MM.1S (cell line): ENCODE data around the gene KRT17.
"Not testable (repeated sequence)": the region's sequence is repeated elsewhere in the genome, so short reads cannot be mapped to it uniquely, and the experiment has no call there.

Source experiments
- DNase-seq: peaks from one replicate; pipeline ENCODE4 v3.0.0-alpha.2; 2015
- H2AFZ ChIP-seq: fragments of 300-600 bp; sonication (generic); 2 replicates; pipeline ENCODE4 v1.6.0; 2016; ENCODE audit warnings: antibody characterized with exemption, low read length
- H3F3A ChIP-seq: fragments of 300-600 bp; sonication (generic); 2 replicates; pipeline ENCODE4 v1.6.1; 2016; ENCODE audit warnings: mild to moderate bottlenecking, antibody characterized with exemption, low read length, moderate library complexity, mixed read lengths; ENCODE audit not compliant: insufficient read depth
- H3K27ac ChIP-seq: fragments of 300-600 bp; sonication (generic); 2 replicates; pipeline ENCODE4 v1.5.1; 2016; ENCODE audit warnings: mild to moderate bottlenecking, low read length
- H3K27me3 ChIP-seq: fragments of 300-600 bp; sonication (generic); replicated peaks from 2 replicates; pipeline ENCODE4 v1.6.0; 2016; ENCODE audit warnings: low read length; ENCODE audit not compliant: insufficient read depth
- H3K36me3 ChIP-seq: fragments of 300-600 bp; sonication (generic); replicated peaks from 2 replicates; pipeline ENCODE4 v1.6.1; 2016; ENCODE audit warnings: mild to moderate bottlenecking, low read length, mixed read lengths; ENCODE audit not compliant: insufficient read depth
- H3K4me1 ChIP-seq: fragments of 300-600 bp; sonication (generic); 2 replicates; pipeline ENCODE4 v1.6.1; 2016; ENCODE audit warnings: low read length, mixed read lengths
- H3K4me2 ChIP-seq: fragments of 300-600 bp; sonication (generic); 2 replicates; pipeline ENCODE4 v1.6.0; 2016; ENCODE audit warnings: low read depth, low read length
- H3K4me3 ChIP-seq: fragments of 300-600 bp; sonication (generic); 2 replicates; pipeline ENCODE4 v1.5.1; 2016; ENCODE audit warnings: low read length, mixed read lengths
- H3K79me2 ChIP-seq: fragments of 300-600 bp; sonication (generic); 2 replicates; pipeline ENCODE4 v1.6.1; 2016; ENCODE audit warnings: mixed run types, low read length, mixed read lengths
- H3K9ac ChIP-seq: fragments of 300-600 bp; sonication (generic); 2 replicates; pipeline ENCODE4 v1.6.1; 2016; ENCODE audit warnings: low read length, mixed read lengths
- H3K9me2 ChIP-seq: fragments of 300-600 bp; sonication (generic); replicated peaks from 2 replicates; pipeline ENCODE4 v1.6.1; 2016; ENCODE audit warnings: mild to moderate bottlenecking, low read length, mixed read lengths; ENCODE audit not compliant: insufficient read depth
- H3K9me3 ChIP-seq: fragments of 300-600 bp; sonication (generic); replicated peaks from 2 replicates; pipeline ENCODE4 v1.6.1; 2016; ENCODE audit warnings: mild to moderate bottlenecking, low read length, mixed read lengths; ENCODE audit not compliant: insufficient read depth
- H4K20me1 ChIP-seq: fragments of 300-600 bp; sonication (generic); 2 replicates; pipeline ENCODE4 v1.6.1; 2016; ENCODE audit warnings: mild to moderate bottlenecking, low read length, moderate library complexity, mixed read lengths; ENCODE audit not compliant: insufficient read depth
- EZH2 ChIP-seq: fragments of 300-600 bp; sonication (generic); optimal IDR thresholded peaks from 2 replicates; pipeline ENCODE3; 2017; ENCODE audit warnings: low read depth, mild to moderate bottlenecking, antibody characterized with exemption, low read length, mixed read lengths
- EZH2phosphoT487 ChIP-seq: fragments of 300-600 bp; sonication (generic); IDR thresholded peaks from 2 replicates; pipeline ENCODE4 v1.6.1; 2018; ENCODE audit warnings: antibody characterized with exemption, low read length
- TF ChIP-seq, protein P1 (sequence below): fragments of 300-600 bp; sonication (generic); IDR thresholded peaks from 2 replicates; pipeline ENCODE4 v1.5.1; 2016; ENCODE audit warnings: antibody characterized with exemption, low read length, mixed read lengths

KRT17 gene

DNA sequence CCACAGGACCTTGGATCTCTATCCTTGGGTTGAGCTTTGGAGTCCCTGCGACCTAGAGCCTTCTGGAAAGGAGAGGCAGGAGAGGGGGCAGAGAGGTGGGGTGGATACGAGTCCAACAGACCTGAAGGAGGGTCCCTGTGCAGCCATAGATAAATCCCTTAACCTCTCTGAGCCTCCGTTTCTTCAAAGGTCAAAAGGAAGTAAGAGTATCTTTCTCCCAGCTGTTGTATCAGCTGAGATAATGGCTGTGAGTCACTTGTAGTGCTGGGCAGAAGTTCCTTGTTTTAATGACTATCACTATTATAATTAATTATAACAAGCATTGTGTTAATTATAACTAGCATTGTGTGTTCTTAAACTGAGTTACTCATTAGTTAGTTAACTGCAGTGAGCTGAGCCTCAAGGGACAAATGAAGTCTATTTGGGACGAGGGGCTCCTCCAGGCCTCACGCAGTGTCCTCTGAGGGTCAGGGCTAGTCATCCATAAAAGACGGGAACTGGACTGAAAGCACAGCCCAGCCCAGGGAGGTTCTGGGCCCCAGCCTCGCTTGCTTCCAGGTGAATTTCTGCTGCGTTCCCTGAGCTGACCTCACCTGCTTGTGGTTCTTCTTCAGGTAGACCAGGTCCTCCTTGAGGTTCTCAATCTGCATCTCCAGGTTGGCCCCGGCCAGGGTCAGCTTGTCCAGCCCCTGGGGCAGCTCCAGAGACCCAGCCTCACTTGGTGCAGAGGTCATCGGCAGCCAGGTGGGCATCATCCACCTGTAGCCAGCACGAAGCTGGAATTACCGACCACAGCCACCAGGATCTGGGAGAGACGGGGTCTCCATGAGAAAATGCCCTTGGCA, 5.7 kb upstream of the KRT17 start:
- H3K36me3 ChIP-seq: no peaks in the 10 kb centered on the region
- H2AFZ ChIP-seq: no peak overlapping the region
- H3K4me2 ChIP-seq: no peak overlapping the region
- no peaks in the 10 kb centered on the region for H3K4me1 ChIP-seq
- H4K20me1 ChIP-seq: no peaks in the 10 kb centered on the region
- H3K9ac ChIP-seq: no peak overlapping the region
- TF ChIP-seq EZH2 (no peak), EZH2phosphoT487 (no peak)
- TF ChIP-seq, protein P1, sequence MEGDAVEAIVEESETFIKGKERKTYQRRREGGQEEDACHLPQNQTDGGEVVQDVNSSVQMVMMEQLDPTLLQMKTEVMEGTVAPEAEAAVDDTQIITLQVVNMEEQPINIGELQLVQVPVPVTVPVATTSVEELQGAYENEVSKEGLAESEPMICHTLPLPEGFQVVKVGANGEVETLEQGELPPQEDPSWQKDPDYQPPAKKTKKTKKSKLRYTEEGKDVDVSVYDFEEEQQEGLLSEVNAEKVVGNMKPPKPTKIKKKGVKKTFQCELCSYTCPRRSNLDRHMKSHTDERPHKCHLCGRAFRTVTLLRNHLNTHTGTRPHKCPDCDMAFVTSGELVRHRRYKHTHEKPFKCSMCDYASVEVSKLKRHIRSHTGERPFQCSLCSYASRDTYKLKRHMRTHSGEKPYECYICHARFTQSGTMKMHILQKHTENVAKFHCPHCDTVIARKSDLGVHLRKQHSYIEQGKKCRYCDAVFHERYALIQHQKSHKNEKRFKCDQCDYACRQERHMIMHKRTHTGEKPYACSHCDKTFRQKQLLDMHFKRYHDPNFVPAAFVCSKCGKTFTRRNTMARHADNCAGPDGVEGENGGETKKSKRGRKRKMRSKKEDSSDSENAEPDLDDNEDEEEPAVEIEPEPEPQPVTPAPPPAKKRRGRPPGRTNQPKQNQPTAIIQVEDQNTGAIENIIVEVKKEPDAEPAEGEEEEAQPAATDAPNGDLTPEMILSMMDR: no peak
- H3K9me3 ChIP-seq: no peaks in the 10 kb centered on the region
- no peak overlapping the region for H3K4me3 ChIP-seq
- peaks cover 26% of the 10 kb centered on the region for H3K27me3 ChIP-seq
- H3K79me2 ChIP-seq: no peaks in the 10 kb centered on the region
- no peaks in the 10 kb centered on the region for H3F3A ChIP-seq
- H3K27ac ChIP-seq: no peak overlapping the region
- DNase-seq: no peak
- no peaks in the 10 kb centered on the region for H3K9me2 ChIP-seq

DNA sequence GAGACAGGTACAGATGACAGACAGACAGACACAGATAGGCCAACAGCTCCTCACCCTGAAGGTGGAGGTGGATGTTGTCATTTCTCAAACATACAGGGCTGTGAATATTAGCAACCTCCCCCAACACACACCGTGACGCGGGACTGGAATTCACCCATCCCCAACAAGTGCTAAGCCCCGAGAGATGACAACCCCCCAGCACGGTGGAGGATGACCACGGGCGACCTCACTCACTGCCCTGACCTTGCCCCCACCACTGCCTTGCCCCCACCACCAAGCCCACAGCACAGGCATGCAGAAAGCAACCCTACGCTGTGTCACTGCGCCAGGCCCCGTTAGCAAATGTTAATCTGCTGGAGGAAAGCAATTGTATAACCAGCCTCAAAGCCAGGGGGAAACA, 4.9 kb upstream of the KRT17 start:
- Histone ChIP-seq H4K20me1 (no peaks in the 10 kb centered on the region), H2AFZ (no peak overlapping the region), H3K27ac (no peak overlapping the region), H3K9ac (no peak overlapping the region), H3K4me1 (no peaks in the 10 kb centered on the region), H3K4me3 (no peak overlapping the region), H3K79me2 (no peaks in the 10 kb centered on the region), H3K9me3 (no peaks in the 10 kb centered on the region), H3K9me2 (no peaks in the 10 kb centered on the region), H3K36me3 (no peaks in the 10 kb centered on the region), H3K4me2 (no peak overlapping the region), H3K27me3 (peaks cover 33% of the 10 kb centered on the region), H3F3A (no peaks in the 10 kb centered on the region)
- TF ChIP-seq EZH2phosphoT487: no peak
- TF ChIP-seq EZH2: no peak
- TF ChIP-seq, protein P1: no peak
- no peak for DNase-seq

DNA sequence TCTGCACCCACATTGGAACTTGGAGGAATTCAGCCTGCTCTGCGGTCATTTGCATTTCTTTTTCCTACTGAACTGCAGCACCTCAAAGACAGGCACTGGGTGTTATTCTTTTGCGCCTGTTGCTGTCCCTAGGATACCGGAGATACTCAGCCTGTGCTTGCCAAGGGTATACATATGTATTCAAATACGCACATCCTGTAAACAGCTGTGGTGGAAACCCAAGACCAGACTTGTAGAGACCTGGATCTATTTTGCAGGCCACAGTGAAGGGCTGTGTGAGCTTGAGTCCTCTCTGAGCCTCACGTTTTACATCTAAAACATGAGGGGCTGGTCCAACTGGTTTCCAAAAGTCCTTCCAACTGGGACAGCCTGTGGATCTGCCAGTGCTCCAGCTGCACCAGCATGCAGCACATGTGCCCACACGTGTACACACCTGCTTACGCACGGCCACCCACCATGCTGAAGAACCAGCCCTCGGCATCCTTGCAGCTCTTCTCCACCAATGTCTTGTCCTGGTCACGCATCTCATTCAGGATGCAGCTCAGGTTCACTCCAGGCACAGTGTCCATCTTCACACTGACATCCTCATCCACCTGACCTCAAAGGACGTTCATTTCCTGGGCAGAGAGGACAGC, 4.4 kb upstream of the KRT17 start:
- DNase-seq, H4K20me1 ChIP-seq: not testable (repeated sequence)

DNA sequence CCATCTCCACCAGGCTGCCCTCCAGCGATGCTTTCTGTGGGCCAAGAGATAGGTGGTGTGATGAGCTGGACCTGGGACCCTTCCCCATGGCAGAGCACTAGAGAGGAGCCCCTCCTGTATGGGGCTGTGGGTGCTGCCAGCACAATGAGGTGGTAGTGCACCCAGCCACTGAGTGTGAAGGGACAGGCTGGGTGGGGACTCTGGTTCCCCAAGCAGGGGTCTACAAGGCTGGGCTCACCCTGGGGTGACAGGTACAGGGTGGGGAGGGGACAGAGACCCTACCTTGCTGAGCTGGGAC, 3.6 kb upstream of the KRT17 start:
- not testable (repeated sequence) for H3K9ac ChIP-seq, H2AFZ ChIP-seq, H3F3A ChIP-seq, H3K27ac ChIP-seq, H3K9me2 ChIP-seq, H3K4me1 ChIP-seq, H3K36me3 ChIP-seq, H3K4me2 ChIP-seq, DNase-seq, H3K4me3 ChIP-seq, H4K20me1 ChIP-seq, H3K79me2 ChIP-seq, H3K9me3 ChIP-seq
- peaks cover 43% of the 10 kb centered on the region for H3K27me3 ChIP-seq

More for the DNA sequence above, 4.4 kb upstream of the KRT17 start:
- not testable (repeated sequence) for H2AFZ ChIP-seq, H3K9me2 ChIP-seq, H3K27ac ChIP-seq, H3K9me3 ChIP-seq, H3F3A ChIP-seq, H3K9ac ChIP-seq, H3K4me2 ChIP-seq, H3K79me2 ChIP-seq, H3K4me3 ChIP-seq, H3K4me1 ChIP-seq, H3K36me3 ChIP-seq
- peaks cover 36% of the 10 kb centered on the region for H3K27me3 ChIP-seq
